Stimulated activated CD4-positive, alpha-beta T cell treated with anti-CD3 and anti-CD28 coated beads, TNF-alpha, amount 100 ng/mL, for 24 hours (primary cell): Measurements from ENCODE around the gene FOXP1.

Experiments used
- DNase-seq, 3 experiments: peaks; one replicate each; pipeline ENCODE4 v3.0.0-alpha.2; 2020; ENCODE audit warnings: low read depth in 3 of 3

The FOXP1 gene

DNA sequence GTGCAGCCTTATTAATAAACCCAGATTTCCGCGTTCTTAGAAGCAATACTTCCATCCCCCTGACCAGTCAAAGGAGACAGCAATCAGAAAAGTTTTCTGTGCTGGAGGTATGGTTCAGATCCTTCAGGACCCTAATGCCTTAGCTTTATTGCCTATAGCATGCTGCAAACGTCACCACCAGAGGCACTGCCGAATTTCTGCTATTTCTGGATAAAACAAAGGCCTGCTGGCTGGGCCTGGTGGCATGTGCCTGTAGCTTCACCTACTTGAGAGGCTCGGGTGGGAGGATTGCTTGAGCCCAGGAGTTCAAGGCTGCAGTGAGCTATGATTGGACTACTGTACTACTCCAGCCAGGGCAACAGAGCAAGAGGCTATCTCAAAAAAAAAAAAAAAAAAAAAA is 407.2 kb downstream of the FOXP1 start:
- no peak for DNase-seq

DNA sequence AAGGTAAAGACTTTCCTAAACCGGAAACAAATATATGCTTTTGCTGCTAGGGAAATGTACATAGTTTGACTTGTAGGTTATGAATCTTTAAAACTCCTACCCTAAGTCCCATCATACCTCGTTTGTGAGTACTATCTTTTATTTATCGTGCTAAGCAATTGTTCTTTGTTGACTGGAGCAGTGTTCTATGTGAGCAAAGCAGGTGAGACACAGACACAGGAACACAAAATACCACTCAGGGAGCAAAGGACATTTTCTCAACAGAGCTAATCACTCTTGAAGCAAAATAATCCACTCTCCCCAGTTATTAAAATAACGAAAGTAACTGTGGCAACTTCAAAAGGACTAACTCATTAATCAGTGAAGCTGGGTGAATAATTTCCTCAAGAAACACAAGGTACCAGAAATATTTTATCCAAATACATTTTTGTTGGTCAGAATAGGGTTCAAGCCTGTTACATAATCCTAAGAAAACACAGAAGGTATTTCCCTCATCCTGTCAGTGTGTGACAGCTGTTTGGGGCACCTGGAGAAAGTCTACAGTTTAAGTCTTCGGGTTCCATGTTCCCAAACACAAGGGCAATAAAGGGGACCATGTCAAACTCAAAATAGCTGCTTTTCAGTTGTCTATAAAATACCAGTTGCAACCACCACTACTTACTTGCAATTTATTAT is 407.7 kb downstream of the FOXP1 start:
- no peak for DNase-seq

DNA sequence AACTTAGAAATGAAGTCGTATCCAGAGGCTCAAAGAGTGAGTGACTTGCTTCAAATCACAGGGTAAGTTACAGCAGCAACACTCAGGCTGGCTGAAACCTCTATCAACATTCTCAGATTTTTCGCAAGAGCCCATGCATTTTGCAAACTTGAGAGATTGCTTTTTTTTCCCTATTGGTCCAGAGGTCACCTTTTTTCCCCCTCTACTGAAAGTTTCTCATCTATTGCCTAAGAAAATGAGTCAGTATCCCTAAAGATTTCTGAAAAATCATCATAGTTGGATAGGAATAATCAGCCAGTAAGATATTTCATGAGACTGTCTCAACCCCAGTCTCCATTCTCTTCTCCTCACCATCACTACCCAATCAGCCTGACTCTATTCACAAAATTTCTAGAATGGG is 410.6 kb downstream of the FOXP1 start:
- no peak for DNase-seq

DNA sequence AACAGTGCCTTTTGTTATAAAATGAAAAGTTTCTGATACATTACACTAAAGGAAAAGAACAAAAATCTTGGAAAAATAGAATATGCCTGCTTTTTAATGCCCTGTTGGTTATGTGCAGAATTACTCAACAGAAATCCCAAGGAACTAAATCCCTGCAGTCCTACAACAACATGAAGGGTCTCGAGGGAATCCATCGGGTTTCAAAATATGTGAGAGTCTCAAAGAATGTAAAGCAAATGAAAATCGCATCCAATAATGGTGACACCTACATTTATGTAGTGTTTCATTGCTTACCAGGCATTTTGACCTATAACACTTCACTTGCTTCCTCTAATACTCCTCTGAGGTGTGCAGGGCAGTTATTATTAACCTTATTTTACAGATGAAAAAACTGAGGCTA is 411.3 kb downstream of the FOXP1 start:
- DNase-seq: no peak

DNA sequence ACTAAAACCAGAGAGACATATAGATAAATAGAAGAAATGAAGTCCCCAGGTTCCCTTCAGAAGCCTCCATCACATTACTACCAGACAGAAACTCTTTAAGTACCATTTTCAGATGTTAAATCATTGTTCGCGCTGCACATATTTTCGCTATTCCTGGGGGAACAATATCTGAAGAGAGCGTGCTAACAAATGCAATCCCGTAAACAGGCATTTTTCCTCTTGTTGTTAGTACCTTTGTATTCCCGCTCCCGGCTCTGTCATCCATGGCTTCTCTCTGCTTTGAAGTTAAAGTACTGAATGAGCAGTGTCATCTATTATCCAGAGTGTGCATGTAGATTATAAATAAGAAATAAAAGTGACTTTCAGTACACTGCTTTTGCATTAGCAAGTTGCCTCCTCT is 412.3 kb downstream of the FOXP1 start:
- DNase-seq: no peak

DNA sequence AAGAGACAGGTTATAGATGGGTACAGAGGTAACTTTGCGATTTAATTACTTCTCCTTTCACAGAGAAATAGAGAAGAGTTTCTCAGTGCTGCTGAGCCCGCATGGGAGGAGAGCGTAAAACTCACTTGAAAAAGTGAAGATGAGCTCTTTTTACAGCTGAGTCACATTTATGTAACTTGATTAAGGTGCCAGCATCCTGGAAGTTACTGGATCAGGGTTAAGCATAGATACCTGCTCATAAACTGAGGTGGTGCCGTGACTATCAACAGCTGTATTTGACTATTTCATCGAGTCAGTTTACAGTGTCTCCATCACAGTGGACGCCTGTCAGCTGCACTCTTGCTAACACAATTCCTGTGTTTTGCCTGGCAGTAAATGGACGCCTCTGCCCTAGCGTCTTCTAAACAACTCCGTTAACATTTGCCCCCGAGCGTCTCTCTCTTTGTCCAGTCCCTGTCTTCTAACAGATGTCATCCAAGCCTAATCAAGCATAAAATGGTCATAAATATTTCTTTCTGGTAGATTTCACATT is 414.6 kb downstream of the FOXP1 start:
- DNase-seq: no peak

DNA sequence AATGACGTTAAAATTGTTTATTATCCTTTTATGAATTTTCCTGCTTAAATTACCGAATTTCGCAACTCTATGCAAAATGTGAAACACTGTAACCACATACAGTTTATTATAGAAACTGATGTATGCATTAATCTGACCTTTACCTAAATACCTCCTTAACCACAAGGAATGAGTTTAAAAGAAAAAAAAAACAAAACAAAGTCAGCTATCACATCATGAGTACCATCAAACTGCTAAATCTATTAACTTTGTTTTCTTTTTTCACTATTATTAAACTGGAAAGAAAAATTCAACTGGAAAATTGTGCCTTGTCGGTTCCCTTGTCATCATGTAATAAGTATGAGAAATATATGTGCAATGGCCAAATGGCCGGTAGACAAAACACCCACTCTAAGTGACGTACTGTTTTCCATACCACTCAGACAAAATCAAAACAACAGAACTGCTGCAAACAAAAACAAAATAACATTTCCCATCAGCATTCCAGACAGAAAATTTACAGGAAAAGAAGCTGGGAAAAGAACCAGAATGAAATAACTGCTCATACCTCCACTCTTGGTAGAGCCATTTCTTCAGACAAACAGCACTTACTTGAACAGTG is 415.3 kb downstream of the FOXP1 start:
- no peak for DNase-seq

DNA sequence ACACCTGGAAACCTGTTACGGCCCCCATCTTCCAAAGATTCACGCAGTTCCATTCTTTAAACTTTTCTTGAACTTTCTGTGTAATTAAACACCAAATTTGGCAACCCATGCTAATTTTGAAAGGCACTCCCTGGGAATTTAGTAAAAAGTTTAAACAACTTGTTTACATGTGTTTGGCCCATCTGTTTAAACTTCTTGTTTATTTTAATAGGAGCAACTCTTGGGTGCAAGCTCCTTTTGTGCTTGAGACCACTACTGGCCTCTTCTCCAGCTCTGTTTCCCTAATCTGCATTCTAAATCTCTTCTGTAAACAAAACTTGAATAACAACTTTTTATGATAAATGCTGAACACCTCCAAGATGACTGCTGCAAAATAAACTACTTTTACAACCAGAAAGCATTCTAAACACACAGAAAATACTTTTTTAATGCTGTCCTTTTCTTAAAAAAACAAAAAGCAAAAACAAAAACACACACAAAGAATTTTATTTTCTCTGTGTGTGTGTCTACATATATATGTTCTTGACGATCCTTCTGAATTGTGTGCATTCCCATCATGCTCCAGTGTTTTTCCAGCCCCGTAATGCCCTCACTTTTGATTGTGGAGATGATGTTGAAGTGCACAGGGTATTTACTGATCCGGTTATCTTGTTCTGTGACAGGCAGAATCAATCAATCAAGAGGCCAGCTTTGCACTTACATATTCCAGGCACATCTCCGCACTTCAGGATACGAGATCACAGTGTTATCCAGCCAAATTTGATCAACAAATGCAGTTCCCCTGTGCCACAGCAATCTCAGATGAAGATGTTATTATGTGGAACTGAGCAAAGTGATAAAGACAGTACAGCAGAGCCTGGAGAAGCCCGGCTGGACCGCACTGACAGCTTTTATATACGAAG is 416.9 kb downstream of the FOXP1 start:
- DNase-seq: no peak

DNA sequence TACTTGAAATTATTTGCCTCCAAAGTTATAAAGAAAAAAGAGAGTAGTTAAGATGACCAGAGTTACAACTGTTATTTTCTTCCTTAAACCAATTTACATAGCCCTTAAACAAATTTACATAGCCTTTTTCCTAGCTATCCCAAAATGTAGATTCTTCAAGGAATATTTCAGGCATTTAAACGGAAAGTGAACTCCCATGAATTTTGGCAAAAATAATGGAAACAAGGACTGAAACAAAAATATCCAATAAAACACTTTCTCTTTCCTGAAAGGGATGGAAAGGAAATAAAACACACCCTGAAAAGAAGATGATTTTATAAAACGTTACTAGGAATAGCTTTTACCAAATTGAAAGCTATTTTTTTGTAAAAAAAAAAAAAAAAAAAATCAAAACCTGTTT is 418.6 kb downstream of the FOXP1 start:
- no peak for DNase-seq

DNA sequence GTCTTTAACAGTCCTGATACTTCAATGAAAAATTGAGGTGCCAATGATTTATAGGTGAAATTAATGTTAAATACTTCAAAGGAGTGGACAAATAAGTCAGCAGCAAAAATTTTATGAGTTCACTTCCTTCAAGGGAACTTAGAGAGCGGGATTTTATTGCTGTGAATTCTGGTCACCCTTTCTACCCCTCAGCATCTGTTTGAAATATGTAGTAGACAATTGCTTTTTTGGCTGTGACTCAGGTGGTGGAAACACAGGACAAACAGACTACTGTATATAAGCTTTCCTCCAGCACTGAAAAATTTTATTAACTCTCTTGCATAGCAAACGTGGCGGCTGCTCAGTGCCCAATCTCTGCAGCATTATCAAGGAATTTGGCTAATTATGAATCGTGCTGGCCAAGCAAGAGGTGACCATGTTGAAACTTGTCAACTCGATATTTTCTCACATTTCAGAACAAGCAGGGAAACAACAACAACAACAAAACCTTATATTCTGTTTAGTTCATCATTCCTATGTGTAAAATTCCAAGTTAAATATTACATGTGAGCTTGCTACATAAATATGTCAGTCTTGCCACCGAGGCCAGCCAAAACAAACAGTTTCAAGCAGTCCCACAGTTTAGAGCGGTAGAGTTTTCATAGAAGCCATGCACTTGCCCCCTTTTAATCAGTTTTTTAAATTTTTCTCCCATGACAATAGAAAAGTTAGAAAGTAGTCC is 420.2 kb downstream of the FOXP1 start:
- DNase-seq: no peak

DNA sequence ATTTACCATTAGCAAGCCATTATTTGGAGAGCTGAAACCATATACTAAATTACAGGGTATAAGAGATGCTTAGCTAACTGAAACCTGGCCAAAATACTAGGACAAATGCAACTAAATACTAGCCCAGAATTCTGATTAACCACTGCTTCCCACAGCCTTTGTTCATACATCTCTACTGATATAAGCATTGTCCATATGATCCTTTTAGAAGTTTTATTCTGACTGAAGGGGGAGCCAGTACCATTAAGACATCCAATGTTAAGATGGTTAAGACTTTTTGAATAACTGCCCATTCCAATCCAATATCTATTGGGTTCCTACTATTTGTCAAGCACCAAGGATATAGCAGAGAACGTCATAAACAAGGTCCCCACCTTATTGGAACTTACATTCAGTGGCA is 421.3 kb downstream of the FOXP1 start:
- no peak for DNase-seq

DNA sequence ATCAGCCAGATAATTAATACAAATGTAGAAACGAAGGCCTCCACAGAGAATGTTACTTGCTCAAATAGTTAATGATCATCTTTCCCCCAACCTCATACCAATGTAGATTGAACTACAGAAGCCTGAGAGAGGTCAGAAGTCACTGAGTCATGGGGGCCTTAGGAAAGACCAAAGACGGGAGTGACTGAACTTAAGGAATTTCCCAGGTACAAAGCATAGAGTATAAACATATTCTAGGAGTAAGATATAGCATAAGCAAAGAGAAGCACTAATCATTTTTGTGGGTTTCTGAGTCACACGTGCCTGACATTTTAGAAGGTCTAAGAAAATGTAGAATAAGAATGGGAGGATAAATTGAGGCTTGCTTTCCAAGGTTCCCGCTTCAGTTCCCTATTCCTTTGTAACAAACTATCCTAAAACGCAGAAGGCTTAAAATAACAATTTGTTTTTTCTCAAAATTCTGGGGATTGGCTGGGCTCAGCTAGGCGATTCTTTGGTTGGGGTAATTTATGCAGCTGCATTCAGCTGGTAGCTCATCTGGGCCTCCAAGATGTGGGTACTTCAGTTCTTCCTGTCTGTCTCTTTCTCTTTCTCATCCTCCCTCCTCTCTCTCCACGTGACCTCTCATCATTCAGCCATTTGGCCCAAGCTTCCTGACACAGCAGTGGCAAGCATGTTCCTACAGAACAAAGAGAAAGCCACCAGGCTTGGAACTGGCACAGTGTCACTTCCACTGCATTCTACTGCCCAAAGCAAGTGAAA is 422.6 kb downstream of the FOXP1 start:
- no peak for DNase-seq

DNA sequence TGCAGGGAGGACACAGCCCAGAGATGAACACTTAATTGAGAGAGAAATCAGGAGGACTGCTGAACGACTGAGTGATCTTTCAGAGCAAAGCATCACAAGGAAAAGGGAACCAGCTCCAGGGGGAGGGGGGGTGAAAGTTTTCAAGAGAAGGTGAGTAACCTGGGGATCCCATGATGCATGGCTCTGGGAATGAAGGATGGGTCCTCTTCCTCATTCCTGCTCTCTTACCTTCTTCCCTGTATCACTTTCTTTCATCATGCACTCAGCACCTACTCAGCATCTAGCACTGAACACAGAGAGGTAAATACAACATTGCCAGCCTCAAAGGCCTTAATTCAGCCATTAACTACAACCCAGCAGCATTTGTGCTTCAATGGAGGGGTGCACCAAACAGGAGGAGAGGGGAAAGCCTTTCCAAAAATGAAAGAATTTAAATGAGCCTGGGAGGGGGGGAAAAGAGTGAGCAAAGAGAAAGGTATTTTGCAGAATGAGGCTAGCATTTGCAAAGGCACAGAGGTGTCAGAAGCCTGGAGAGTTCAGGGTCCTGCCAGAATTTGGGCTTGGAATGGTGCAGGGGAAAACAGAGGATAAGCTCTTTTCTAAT is 427.4 kb downstream of the FOXP1 start:
- no peak for DNase-seq

DNA sequence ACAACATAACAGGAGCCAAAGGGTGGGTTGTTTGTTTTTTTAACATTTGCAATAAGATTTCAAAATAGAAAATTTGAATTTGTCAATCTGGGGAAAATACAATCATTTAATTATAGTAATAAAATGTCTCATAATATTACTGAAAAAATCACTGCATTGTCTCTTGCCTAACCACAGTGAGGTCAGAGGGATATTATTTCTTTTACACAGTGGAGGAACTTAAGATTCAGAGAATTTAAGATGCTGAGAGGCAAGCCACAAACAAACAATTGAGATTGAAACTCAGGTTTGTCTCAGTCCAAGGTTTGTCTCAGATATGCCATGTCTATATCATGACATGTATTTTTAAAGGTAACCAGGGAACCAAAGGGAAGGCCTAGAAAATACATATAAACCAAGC is 428.7 kb downstream of the FOXP1 start:
- no peak for DNase-seq

DNA sequence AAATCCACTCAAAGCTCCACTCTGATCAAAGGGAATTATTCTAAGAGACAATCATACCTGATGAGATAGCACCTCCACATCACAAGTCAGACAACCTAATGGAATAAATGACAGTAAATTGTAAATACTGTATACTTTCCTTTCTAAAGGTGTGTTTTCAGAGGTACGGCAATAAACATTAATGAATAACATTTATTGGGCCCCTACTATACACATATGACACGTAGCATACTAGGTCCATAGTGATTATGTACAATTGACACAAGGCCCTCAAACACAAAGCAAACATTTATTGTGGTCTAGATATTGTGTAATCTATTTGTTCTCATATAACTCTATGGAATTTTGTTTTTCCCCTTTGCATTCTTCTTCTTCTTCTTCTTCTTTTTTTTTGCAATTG is 429.8 kb downstream of the FOXP1 start:
- no peak for DNase-seq

DNA sequence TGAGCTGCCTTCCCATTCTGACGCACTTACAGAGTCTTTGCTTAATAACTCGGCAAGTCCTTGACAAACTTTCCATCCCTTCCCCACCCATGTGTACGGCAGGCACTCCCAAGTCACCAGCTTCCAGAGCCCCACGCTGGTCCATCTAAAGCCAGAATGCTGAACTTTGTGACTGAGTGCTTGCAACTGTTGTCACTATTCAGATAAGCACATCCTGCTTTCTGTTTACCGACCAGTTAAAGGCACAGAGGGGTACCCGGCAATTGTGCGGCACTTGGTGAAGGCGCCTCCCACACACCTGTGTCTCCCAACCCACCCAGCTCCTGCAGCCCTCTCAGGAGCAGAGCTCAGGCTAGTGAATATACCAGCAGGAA is 430.6 kb downstream of the FOXP1 start:
- DNase-seq: no peak

DNA sequence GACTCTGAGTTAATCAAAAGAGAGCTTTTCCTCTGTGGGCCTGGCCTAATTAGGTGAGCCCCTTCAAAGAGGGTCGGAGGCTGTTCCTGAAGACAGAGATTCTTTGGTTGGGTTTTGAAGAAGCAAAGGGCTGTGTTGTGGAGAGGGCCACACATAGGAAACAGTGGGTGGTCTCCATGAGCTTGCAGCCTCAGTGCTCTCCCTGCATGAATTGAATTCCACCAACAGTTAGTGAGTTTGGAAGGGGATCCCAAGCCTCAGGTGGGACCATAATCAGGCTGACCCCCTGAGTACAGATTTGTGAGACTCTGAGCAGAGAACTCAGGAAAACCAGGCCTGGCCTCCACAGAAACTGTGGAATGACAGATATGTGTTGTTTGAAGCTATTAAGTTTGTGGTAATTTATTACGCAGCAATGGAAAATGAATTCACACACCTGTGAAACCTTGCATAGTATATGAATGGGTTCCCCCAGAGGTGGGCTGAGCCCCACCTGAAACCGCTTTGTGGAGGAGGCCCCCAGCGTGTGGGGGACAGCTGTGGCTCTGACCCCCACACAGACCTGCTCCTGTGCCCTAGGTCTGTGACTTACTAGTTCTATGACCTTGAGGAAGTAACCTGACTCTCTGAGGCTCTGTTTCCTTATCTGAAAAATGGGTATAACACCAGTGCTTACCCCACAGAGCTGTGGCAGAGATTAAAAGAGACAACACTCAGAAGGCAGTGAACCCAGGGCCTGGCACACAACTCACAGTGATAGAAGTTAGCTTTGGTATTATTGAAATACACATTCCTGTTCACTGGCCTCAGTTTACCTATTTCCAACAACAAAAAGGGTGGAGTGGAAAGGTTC is 431.3 kb downstream of the FOXP1 start:
- no peak for DNase-seq

DNA sequence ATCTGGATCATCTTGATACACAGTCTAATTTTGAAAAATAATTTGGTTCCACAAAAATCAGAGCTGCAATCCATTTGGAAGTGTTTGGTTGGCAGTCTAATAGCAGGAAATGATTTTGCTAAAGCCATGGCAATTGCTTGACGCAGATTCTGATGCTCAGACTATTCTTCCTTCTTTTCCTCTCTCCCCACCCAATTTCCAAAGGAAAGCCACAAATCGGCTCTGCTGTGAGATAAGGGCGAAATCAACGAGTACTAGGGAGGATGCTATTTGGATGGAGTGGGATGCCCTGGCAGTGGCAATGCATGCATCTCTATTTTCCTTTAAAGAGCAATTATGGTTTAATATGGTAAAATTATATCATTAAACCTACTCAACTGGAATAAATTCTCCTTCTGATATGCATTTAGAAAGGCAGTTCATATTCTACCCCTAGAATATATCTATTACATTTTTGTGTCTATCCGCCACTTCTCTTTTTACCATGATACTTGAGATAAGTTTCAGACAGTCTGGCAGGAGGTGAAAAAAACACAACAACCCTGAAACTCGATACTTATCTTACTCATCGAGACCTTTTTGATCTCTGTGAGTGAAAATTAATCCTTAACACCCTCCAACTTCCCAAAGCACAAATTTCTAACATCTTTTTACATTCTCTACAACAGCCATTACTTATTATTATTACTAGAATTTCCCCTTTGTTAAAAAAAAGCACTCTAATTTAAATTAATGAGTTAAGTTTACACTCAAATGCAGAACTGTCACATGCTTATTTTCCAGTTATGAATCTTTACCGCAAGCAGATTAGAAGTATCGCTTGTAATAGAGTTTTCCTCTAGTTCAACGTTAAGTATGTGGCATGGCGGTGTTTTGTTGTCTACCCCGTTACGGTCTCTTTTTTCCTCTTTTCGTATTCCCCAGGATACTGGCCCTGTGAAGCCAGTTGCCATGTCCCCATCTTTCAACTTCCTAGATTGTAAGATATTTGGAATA is 433.3 kb downstream of the FOXP1 start:
- DNase-seq: no peak
